Lung microvascular endothelial cell (primary cell): ENCODE results near the gene PRR14. TPM values are rescaled to one million over a fixed set of nuclear protein-coding genes. Genes with fewer than 3 reads are reported as not detected.

Experiments used
- DNase-seq, 2 donors: peaks; one replicate each; pipeline versions ENCODE4 v3.0.0 to v3.0.0-alpha.2; 2010; ENCODE audit warnings: low read depth in 2 of 2
- total RNA-seq: library from RNA; depleted of rRNA; stranded (reverse); fragments of >200 nt; gene quantifications from 2 replicates; pipeline ENCODE4 v1.2.1, GENCODE V29; 2014

Gene PRR14
- total RNA-seq, 1 donor from 2014 or later = 4.4 TPM

DNA sequence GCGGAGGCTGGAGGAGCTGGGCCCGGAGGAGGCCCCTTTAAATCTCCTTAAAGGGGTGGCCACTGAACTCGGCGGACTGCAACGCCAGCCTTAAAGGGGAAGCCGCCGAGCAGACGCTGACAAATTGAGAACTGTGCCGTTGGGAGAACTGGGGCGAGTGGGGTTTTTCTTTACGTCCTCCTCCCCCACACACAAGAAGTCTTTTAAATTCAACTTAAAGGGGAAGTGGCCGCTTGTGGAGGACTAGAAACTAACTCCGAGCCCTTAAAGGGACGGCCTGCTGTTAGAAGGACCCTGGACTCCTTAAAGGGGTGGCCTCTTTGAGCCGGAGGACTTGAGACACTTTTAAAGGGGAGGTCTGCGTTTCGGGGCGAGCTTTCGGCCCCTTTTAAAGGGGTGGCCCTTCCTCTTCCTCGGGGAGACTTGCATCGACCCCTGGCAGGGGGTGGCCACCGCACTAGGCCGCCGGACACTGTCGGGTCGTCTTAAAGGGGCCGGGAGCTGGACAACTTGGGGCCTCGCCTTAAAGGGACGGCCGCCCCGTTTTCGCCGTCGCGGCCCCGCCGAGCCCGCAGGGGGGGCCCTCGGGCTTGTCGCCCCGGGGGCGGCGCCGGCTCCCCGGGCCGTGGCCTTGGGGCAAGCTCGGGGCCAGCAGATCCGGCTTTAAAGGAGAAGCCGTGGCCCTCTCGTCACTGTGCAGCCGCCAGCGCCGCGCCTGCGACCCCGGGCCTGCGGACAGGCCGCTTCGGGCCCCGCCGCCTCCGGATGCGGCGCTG lies 8.2 kb downstream of the PRR14 start:
- DNase-seq = peak; percentile 69 to 98

DNA sequence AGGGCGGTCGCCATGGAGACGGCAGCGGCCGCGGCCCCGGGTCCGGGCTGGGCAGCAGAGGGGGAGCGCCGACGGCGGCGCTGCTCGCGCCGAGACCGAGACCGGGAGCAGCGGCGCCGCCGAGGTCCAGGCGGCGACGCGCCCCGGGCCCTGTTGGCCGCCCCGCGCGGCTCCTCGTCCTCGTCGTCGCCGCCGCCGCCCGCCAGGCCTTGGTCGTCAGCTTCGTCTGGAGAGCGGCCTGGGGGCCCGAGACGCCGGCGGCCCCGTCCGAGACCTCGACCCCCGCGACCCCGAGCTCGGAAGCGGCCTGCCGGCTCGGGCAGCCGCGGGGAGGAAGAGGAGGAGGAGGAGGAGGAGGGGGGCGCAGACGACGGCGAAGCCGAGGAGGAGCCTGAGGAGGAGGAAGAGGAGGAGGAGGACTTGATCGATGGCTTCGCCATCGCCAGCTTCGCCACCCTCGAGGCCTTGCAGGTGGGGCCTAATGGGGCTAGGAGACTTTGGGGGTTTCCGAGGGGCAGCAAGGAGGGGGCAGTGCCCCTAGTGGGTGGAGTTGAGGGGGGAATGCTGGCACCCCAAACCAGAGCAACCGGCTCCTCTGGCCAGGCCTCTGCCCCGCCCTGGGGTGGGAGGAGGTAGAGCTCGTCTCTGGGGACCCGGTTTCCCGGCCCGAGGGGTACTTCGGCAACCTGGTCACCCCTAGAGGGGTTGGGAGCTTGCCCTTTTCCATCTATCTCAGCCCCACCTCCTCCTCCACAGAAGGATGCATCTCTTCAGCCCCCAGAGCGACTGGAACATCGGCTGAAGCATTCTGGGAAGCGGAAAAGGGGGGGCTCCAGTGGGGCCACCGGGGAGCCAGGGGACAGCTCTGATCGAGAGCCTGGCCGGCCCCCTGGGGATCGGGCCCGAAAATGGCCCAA lies 9.0 kb downstream of the PRR14 start:
- DNase-seq = peak in 1 of 2 donors; percentile 37

DNA sequence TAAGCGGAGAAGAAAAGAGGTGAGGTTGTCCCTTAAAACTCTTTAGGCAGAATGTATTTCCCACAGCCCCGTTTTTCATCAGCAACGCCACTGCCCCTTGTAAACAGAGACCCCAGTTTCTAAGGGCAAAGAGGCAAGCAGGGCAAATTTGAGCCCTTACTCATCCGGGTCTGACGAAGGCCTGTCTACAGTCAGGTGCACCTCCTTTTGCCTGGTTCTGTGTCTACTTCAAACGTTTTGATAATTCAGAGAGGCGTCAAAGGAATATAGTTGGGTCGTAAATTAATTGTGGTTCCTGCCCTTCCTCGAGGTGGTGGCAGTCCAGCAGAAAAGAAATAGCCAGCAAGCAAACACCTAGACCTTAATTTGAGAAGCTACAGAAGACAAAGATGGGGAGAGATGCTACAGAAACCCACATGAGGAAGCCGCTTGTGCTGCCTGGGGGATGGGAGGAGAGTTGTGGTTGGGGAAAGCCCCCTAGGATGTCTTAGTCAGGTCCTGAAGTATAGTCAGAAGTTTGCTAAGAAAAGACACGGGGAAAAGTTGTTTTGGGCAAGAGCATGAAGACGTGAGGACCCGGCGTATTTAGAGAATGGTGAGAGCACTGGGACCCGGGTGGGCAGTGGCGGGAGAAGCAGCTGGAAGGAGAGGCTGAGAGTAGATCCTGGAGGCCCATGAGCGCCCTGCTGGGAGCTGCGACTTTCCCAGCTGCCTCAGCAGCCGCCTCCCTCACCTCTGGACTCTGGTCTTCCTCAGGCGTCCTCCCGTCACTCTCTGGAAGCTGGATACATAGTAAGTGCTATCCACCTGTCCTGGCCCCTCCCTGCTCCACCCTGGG lies 9.9 kb downstream of the PRR14 start:
- DNase-seq = peak in 1 of 2 donors; percentile 70

DNA sequence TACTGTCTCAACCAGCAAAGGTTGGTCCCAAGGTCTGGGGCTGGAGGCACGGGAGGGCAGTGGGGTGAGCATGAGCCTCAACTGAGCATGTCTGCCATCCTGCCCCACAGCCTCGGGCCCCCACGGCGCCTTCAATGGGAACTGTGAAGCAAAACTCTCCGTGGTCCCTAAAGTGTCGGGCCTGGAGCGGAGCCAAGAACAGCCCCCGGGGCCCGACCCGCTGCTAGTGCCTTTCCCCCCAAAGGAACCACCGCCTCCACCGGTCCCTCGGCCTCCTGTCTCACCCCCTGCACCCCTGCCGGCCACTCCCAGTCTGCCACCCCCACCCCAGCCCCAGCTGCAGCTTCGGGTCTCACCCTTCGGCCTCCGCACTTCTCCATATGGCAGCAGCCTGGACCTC lies 11.7 kb downstream of the PRR14 start:
- DNase-seq = no peak

DNA sequence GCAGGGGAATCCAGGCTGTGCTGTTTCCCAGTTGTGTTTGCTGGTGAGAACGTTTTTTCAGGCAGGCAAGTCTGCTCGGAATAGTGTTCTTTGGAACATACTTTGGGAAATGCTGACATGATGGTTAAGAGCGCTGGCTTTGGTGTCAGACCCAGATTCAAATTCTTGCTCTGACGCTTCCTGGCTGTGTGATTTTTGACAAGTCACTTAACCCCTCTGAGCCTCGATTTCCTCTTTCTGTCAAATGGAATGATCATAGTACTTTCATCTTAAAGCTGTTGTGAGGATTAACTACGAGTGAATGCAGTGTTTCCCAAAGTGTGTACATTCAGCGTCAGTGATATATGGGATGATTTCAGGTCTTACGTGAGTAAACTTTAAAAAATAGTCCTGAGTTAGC lies 12.3 kb downstream of the PRR14 start:
- no peak for DNase-seq

DNA sequence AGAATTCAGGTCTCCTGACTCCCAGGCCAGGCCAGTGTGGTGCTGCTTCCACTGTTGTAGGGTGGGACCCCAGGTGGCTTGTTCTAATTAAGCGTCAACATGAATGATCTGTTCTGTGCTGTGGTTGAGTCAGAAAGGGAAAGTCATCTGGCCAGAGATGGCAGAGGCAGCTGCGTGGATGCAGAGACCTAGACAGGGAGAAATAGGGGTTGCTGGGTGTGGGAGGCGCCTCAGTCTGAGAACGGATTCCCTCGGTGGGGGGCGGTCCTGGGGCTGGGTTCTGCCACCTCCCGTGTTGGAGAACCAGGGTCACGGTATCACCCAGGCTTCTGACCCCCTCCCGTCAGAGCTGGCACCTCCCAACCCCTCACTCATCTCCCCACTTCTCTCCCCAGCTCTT lies 13.1 kb downstream of the PRR14 start:
- no peak for DNase-seq

DNA sequence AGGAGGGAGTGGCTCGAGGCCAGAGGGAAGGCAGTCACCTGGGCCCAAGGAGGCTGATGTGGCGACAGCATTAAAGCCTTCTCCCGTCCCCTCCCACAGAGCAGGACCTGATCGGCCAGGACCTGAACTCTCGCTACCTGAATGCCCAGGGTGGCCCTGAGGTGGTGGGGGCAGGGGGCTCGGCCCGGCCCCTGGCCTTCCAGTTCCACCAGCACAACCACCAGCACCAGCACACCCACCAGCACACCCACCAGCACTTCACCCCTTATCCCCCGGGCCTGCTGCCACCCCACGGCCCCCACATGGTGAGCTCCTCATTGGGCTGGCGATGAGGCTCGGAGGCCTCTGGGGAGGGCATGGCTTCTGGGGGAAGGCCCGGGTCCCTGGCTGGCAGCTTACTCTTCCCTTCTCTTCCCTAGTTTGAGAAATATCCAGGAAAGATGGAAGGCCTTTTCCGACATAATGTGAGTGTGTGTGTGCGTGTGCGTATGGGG lies 13.9 kb downstream of the PRR14 start:
- DNase-seq = no peak

DNA sequence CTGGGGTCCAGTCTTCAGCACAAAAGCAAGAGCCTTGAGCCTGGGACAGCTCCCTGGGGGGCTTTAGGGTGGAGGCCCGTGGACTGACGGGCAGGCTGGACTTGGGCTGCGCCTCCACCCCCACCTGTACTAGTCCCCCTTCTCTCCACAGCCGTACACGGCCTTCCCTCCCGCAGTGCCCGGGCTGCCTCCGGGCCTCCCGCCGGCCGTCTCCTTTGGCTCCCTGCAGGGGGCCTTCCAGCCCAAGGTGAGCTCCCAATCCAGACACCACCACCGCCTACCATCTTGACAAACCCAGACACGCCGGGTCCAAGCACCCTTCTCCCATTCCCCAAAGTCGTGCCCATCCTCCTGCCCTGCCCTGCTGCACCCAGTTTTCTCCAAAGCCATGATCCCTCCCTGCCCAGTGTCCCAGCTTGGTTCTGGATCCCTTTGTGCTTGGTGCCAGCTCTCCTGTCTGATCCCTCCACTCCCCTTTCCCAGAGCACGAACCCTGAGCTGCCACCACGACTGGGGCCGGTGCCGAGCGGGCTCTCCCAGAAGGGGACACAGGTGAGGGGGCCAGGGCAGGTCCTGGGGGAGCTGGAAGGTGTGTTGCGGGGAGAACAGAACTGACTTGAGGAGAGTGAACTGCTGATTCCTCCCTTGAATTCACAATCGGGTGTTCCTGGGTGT lies 14.5 kb downstream of the PRR14 start:
- no peak for DNase-seq

DNA sequence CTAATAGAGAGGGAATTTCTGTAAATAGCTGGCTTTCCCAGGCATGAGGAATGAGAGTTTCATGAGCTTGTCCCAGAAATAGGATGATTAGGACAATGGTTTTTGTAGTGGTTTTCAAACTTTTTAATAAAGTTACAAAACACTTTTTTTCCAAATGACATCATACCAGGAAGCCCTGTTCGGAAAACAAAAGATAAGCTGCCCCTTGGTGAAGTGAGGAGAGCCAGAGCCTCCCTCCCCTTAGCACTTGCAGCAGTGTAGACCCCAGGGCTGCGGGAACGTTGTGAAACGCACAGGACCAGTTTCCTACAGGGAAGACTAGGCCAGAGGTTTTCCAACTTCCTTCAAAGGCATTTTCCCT lies 15.1 kb downstream of the PRR14 start:
- DNase-seq = peak in 1 of 2 donors; percentile 52

DNA sequence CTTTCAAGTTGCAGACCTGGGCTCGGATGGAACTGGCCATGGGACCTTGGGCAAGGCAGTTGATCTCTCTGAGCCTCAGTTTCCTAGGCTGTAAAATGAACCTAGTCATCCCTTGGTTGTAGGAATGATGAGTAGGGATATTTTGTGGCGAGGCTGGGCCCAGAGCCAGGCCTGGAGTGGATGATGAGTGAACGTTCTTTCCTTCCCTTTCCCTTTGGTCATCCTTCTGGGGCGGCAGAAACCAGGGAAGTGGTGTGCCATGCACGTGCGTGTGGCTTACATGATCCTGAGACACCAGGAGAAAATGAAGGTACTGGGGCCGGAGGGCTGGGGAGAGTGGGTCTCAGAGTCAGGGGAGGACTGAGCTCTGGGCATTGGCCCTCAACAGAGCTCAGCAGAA lies 15.9 kb downstream of the PRR14 start:
- DNase-seq = peak; percentile 32 to 43

DNA sequence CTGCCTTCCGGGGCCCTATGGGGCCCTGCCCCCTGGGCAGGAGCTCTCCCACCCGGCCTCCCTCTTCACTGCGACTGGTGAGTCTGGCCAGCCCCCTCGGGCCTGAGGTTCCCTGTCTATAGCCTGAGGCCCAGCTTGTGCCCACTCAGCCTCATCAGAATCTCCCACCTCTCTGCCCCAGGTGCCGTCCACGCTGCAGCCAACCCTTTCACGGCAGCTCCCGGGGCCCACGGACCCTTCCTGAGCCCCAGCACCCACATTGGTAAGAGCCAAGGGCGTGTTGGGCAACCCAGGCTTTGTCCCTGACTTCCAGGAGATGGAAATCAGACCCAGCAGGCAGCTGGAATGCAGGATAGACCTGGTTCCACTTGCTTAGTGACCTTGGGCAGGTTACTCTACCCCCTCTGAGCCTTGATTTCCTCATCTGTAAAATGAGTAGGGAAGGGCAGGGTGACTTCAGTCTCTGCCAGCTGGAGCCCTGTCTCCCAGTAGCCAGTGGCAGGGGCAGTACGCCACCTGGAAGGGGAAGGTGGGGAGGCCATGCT lies 16.7 kb downstream of the PRR14 start:
- no peak for DNase-seq

DNA sequence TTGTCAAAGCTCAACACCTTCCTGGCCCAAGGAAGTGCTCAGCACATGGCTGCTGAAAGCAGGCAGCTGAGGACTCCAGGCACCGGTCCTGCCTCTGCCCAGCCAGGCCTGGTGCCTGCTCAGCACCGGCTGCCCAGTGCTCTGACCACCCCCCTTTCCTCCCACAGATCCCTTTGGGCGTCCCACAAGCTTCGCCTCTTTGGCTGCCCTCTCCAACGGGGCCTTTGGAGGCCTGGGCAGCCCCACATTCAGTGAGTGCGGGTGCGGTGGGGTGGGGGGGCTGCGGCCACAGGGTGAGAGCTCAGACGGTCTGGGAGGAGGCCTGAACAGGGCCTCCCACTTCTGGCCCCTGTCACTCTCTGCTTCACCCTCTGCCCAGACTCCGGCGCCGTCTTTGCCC lies 17.6 kb downstream of the PRR14 start:
- no peak for DNase-seq

DNA sequence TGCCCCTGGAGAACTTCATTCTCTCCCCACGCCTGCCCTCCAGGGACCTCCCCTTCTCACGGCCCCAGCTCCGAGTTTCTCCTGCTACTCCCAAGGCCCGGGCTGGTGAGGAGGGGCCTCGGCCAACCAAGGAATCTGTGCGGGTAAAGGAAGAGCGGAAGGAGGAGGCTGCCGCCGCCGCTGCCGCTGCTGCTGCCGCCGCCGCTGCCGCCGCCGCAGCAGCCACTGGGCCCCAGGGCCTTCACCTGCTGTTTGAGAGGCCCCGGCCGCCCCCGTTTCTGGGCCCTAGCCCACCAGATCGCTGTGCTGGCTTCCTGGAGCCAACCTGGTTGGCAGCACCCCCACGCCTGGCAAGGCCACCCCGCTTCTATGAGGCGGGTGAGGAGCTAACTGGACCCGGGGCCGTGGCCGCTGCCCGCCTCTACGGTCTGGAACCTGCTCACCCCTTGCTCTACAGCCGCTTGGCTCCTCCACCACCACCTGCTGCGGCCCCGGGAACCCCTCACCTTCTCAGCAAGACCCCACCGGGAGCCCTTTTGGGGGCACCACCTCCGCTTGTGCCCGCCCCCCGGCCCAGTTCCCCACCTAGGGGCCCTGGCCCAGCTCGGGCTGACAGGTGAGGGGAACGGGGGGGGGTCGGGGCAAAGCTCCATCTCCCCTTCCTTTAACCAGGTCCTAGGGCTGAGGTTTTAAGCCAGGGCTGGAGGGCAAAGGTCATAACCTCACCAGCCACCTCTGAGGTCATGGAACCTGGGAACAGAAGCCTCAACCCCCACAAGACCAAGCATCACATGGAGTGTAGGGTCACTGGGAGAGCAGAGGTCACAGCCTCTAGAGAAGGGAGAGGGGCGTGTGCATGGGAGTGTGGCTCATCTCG lies 18.5 kb downstream of the PRR14 start:
- DNase-seq = no peak

DNA sequence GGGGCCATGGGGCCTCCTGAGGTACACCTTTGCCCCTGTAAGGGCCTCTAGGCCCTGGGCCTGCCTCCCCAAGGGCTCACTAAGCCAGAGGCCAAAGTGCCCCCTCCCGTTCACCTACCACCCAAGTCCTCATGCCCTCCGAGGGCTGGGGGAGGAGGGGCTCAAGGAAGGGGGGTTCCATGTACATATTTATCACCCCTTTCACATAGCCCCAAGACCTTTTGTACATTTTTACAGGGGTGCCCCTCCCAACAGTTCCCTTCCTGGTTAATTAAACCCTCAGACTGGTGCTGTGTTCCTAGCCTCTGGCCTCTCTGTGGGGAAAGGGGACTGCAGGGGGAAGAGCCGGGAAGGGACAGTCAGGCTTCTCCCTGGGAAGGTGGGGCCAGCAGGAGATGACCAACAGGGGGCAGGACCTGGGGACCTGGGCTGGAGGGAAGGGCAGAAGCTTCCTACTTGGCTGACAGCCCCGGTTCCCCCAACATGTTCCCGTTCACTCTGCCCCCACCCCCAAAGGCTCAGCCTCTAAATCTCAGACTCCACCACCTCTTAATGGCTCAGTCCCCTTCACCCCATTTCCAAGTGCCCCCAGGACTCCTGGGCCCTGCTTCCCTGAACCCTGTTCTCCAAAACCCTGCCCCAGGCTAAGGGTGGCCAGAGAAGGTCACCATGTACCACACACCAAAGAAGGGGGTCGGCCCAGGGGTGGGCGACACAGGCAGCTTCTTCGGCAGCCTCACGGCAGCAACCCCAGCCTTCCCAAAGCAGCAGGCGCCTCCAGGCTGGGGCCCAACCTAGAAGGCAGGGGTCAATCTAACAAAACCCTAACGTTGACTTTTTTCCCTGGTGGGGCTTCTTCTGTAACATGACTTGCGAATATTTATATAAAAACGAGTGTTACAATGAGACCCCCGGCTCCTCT lies 19.4 kb downstream of the PRR14 start:
- no peak for DNase-seq

DNA sequence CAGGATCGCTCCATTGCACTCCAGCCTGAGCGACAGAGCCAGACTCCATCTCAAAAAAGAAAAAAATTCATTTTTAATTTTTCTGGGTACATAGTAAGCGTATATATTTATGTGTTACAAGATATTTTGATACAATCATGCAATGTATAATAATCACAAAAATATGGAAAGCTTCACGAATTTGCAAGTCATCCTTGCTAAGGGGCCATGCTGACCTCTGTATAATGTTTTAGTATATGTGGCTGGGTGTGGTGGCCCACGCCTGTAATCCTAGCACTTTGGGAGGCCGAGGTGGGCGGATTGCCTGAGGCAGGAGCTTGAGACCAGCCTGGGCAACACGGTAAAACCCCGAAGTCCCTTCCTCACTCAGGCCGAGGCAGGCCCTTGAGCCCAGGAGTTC lies 24.4 kb downstream of the PRR14 start:
- no peak for DNase-seq

DNA sequence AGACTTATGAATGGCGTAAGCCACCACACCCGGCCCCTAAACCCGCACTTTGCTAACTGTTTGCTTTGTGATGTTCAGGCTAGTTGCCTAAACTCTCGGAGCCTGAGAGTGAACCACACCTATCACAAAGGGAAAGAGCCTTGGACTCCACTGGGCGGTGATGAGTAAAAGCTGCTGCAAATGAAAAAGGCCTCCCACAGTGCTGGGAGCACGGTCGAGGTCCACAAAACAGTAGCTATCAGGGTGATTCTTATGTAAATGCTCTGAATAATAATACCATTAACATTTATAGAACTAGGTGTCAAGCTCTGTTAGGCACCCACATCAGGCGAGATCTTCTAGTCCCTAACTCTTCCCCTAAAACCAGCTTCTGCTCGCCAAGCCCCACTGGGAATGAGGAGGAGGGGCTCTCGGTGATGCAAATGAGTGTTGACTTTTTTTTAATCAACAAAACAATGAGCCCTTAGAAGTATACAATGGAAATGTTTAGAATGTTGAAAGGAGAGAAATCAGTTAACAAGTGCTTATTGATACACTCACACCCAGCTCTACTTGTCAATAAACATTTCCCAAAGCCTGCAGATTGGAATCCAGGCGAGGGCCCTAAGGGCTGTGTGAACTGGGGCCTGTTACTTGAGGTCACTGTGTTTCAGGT lies 27.3 kb downstream of the PRR14 start:
- no peak for DNase-seq

DNA sequence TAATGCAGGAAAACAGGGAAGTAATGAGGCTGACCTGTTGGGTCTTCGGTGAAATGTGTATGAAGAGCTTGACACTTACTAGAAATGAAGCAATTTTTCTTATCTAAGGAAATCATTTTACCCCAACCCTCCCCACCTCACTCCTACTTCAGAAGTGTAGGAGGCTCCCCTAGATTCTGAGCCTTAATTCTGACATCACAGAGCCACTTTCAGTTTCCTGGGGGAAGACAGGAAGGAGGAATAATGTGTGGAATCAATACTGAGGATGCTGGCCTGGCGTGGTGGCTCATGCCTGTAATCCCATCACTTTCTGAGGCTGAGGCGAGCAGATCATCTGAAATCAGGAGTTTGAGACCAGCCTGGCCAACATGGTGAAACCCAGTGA lies 27.8 kb downstream of the PRR14 start:
- no peak for DNase-seq

DNA sequence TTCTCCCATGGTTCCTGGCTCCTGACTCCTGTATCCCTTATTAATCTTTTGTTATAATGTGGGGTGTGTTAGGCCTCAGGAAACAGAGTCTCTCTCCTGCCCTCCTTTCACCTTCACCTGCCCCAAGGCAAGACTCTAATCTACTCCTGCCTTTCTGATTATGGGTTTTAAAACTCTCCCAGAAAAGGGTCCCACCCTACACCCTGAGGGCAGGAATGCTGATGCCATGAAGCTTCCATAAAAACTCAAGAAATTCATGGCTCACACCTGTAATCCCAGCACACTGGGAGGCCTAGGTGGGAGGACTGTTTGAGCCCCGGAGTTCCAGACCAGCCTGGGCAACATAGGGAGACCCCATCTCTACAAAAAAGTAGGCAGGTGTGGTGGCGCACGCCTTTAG lies 29.6 kb downstream of the PRR14 start:
- DNase-seq = no peak
